ENCODE measurements around the gene ZNF155.
"Not testable (repeated sequence)": the region's sequence is repeated elsewhere in the genome, so short reads cannot be mapped to it uniquely, and the experiment has no call there.

The ZNF155 gene

DNA sequence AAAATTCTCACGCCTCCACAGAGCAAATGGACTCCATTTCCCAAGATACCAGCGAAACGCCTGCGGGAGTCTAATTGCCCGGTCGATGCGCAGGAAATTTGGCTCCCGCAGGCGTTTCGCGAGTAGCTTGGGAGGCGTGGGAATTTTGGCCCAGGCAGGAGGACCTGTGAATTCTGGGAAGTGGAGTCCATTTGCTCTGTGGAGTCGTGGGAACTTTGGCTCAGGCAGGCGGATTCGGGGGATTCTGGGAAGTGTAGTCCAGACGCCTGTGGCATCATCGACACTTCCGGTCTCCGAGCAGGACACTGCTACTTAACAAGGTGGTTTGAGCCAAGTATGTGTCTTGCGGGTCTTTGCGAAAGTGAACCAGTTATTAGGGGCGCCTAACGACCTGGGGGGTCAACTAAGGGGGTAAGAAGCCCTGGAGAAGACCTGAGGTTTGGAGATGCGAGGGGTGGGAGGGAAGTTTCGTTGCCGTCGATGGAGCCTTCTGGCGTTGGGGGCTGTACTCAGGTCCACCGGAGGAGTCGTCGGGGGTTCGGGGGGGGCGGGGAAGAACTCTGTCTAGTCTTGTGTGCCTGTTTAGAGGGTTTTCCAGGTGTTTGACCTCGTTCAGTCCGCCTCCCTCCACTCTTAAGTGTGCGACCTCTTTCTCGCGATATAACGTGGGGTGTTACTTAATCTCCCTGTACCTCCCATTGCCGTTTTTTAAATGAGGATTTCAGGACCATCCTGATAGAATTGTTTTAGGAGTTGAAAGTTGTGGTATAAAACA is at the start of gene ZNF155:
Gene ZNF155, plus strand, starts transcription at position 277 of the 775 bp plus-strand sequence. CDS start 4,356 bp downstream, outside the sequence.
- peaks cover 32% of the 10 kb centered on the region for H3K9me3 Mint-ChIP-seq
- DNase-seq (ENCODE audit: low spot score), result peak; percentile 75
- H3K27ac Mint-ChIP-seq, result peak within 1 kb of the TSS; percentile 86
- no peaks in the 10 kb centered on the region for H3K27me3 Mint-ChIP-seq (ENCODE audit: low read depth)
- peaks cover 17% of the 10 kb centered on the region for H3K36me3 Mint-ChIP-seq (ENCODE audit: low read depth)
- no peaks in the 10 kb centered on the region for H3K4me1 Mint-ChIP-seq (ENCODE audit: low read depth)
- peak within 1 kb of the TSS; percentile 91 for H3K4me3 Mint-ChIP-seq

DNA sequence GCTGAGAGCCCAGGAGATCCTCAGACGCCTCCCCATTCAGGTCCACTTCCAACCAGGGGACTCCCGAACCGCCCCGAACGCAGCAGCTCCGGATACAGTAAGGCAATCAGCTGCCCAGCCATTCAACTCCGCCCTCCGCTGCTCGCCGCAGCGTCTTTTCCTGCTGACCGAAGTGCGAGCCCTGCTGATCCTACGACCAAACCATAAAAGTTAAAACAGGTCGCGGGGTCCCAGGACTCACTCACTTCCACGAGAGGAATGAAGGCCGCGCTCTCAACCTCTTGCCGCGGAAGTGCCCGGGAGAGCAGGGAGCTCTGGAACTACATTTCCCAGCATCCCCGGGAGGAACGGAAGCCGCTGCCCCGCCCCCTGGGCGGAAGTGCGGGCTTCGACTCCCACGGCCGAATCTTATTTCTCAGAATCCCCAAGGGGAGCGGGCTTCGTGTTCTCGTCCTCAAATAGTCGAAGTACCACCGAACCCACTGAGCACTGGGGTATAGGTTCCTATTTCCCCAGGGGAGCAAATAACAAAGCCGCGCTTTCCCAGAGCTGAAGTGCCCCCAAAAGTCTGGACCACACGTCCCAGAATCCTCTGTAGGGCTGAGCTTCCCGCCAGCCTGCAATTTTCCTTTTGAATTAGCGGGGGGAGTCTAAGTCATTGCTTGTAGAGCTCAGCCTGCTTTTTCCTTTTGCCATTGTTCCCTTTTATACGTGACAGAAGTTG is 48.8 kb upstream of the ZNF155 start, which contains the start of gene ZNF45:
Gene ZNF45, minus strand, starts transcription at position 298 of the 724 bp plus-strand sequence. CDS start 13,097 bp downstream, outside the sequence.
- Mint-ChIP-seq H3K4me1 (ENCODE audit: low read depth) (peaks cover 18% of the 10 kb centered on the region), H3K9me3 (peaks cover 37% of the 10 kb centered on the region), H3K36me3 (ENCODE audit: low read depth) (peaks cover 31% of the 10 kb centered on the region), H3K4me3 (peak within 1 kb of the TSS; percentile 95), H3K27me3 (ENCODE audit: low read depth) (no peaks in the 10 kb centered on the region), H3K27ac (peak within 1 kb of the TSS; percentile 87)
- peak; percentile 85 for DNase-seq (ENCODE audit: low spot score)

DNA sequence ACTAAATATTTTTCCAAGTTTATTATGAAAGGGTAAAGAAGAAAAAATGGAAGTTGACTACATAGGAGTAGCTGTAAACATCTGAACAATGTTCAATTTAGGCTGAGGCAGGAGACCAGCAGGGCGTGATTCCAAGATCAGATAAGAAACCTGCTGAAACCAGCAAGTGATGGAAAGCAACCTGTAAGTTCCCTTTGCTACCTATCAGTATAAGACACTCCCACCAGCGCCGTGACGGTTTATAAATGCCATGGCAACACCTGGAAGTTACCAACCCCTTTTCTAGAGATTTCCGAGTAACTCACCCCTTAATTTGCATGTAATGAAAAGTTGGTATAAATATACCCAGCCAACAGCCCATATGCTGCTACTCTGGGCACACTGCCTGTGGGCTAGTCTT is 47.8 kb upstream of the ZNF155 start:
- Mint-ChIP-seq H3K27ac (no peak overlapping the region), H3K4me3 (no peak overlapping the region)

DNA sequence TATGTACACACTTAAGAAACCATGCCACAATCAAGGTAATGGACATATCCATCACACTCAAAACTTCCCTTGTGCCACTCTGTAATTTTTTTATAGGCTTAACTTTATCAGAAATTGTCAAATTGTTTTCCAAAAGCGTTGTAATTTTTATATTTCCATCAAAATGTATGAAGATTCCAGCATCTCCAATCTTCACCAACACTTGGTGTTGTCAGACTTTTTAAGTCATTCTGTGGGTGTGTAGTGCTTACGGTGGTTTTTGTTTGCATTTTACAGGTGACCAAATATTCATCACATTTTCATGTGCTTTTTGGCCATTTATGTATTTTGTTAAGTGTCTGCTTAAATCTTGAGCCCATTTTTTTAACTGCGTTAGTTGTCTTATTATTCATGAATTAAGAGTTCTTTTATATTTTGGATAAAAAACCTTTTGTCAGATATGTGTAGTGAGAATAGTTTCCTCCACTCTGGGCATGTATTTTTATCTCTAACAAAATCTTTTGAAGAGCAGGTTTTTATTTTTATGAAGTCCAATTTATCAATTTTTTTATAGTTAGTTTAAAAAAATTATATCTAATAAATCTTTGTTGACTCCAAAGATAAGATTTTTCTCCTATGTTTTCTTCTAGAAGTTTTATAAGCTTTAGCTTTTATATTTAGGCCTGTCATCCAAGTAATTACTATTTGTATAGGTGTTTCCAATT is 44.3 kb upstream of the ZNF155 start:
- no peak overlapping the region for H3K4me3 Mint-ChIP-seq
- peaks cover 58% of the 10 kb centered on the region for H3K9me3 Mint-ChIP-seq
- no peaks in the 10 kb centered on the region for H3K36me3 Mint-ChIP-seq (ENCODE audit: low read depth)
- DNase-seq (ENCODE audit: low spot score), result no peak
- H3K27ac Mint-ChIP-seq, result no peak overlapping the region
- no peaks in the 10 kb centered on the region for H3K27me3 Mint-ChIP-seq (ENCODE audit: low read depth)
- peaks cover 9% of the 10 kb centered on the region for H3K4me1 Mint-ChIP-seq (ENCODE audit: low read depth)

More for the DNA sequence above, 47.8 kb upstream of the ZNF155 start:
- H3K9me3 Mint-ChIP-seq, result peaks cover 34% of the 10 kb centered on the region
- peaks cover 18% of the 10 kb centered on the region for H3K4me1 Mint-ChIP-seq (ENCODE audit: low read depth)
- peaks cover 23% of the 10 kb centered on the region for H3K36me3 Mint-ChIP-seq (ENCODE audit: low read depth)
- no peak for DNase-seq (ENCODE audit: low spot score)
- H3K27me3 Mint-ChIP-seq (ENCODE audit: low read depth), result no peaks in the 10 kb centered on the region

DNA sequence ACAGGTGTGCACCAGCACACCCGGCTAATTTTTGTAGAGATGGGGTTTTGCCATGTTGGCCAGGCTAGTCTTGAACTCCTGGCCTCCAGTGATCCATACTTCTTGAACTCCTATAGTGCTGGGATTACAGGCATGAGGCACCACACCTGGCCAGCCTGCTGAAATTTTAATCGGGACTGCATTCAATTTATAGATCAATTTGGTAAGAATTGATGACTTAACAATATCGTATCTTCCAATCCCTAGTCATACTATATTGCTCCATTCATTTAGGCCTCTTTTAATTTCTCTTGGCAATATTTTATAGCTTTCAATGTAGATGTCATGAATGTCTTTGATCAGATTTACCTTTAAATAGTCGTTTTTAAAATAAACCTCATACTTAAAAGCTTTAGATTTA is 43.3 kb upstream of the ZNF155 start:
- H3K36me3 Mint-ChIP-seq (ENCODE audit: low read depth), result no peaks in the 10 kb centered on the region
- H3K9me3 Mint-ChIP-seq, result peaks cover 58% of the 10 kb centered on the region
- no peak for DNase-seq (ENCODE audit: low spot score)
- no peaks in the 10 kb centered on the region for H3K27me3 Mint-ChIP-seq (ENCODE audit: low read depth)
- H3K4me3 Mint-ChIP-seq, result no peak overlapping the region
- H3K4me1 Mint-ChIP-seq (ENCODE audit: low read depth), result peaks cover 4% of the 10 kb centered on the region
- H3K27ac Mint-ChIP-seq, result no peak overlapping the region

DNA sequence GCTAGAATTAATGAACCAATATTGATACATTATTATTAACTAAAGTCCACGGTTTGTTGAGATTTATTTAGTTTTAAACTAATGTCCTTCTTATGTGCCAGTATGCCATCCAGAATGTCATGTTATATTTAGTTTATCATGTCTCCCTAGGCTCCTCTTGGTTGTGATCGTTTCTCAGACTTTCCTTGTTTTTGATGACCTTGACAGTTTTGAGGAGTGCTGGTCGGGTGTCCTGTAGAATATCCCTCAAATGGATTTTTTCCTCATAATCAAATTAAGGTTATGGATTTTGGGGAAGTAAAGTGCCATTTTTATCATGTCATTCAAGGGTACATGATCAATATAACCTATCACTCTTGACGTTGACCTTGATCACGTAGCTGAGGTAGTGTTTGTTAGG is 42.8 kb upstream of the ZNF155 start:
- no peaks in the 10 kb centered on the region for H3K36me3 Mint-ChIP-seq (ENCODE audit: low read depth)
- DNase-seq (ENCODE audit: low spot score), result no peak
- H3K4me3 Mint-ChIP-seq, result no peak overlapping the region
- H3K9me3 Mint-ChIP-seq, result peaks cover 63% of the 10 kb centered on the region
- no peaks in the 10 kb centered on the region for H3K4me1 Mint-ChIP-seq (ENCODE audit: low read depth)
- no peaks in the 10 kb centered on the region for H3K27me3 Mint-ChIP-seq (ENCODE audit: low read depth)
- no peak overlapping the region for H3K27ac Mint-ChIP-seq

DNA sequence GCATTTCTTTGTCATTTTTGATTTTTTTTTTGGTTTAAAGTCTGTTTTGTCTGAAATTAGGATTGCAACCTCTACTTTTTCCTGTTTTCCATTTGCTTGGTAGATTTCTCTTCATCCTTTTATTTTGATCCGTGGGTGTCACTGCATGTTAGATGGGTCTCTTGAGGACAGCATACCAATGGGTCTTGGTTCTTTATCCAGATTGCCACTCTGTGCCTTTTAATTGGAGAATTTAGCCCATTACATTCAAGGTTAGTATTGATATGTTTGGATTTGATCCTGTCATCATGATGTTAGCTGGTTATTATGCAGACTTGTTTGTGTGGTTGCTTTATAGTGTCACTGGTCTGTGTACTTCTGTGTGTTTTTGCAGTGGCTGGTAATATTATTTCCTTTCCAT is 36.6 kb upstream of the ZNF155 start:
- not testable (repeated sequence) for H3K36me3 Mint-ChIP-seq (ENCODE audit: low read depth); H3K4me3 Mint-ChIP-seq; H3K27ac Mint-ChIP-seq; H3K4me1 Mint-ChIP-seq (ENCODE audit: low read depth); H3K27me3 Mint-ChIP-seq (ENCODE audit: low read depth); DNase-seq (ENCODE audit: low spot score)
- H3K9me3 Mint-ChIP-seq, result peaks cover 66% of the 10 kb centered on the region

DNA sequence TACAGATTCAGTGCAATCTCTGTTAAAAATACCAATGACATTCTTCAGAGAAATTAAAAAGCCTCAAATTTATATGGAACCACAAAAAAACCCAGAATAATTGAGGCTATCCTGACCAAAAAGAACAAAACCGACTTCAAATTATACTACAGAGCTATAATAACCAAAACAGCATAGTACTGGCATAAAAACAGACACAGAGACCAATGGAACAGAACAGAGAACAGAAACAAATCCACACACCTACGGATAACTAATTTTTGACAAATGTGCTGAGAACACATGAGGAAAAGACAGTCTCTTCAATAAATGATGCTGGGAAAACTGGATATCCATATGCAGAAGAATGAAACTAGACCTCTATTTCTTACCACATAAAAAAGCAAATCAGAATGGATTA is 34.2 kb upstream of the ZNF155 start:
- not testable (repeated sequence) for H3K36me3 Mint-ChIP-seq (ENCODE audit: low read depth); H3K4me1 Mint-ChIP-seq (ENCODE audit: low read depth); H3K27me3 Mint-ChIP-seq (ENCODE audit: low read depth); H3K27ac Mint-ChIP-seq; DNase-seq (ENCODE audit: low spot score)
- Mint-ChIP-seq H3K4me3 (peak overlapping the region; percentile 53), H3K9me3 (peaks cover 57% of the 10 kb centered on the region)

DNA sequence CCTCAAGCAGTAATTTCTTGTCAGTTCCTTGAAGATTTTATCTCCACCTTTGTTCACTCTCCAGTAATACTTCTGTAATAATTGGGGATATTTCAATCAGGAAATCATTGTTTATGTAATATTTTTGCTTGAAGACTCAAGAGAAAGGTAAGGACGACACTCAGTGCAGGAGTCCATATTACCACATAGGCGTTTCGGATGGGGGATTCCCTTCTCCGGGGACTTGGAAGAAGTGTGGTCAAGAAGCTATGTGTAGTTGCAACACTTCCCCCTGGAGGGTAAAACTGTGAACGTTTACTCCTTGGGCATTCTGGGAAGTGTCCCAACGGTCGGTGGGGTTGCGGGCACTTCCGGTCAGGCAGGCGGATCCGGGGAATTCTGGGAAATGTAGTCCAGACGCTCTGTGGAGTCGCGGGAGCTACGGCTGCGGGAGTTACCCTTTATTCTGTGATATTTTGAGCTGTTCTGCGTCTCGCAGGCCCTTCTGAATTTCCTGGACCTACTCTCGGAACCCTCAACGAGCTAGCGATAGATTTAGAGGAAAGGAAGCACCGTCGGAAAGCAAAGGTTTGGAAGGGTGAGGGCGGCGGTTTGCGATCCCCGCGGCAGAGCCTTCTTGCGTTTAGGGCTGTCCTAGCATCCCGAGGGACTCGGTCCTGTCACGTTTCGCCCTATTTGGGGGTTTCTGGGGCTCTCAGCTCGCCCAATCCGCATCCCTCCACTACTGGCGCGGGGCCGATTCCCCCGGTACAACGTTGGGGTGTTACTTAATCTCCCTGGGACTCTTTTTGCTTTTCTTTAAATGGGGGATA is 32.9 kb upstream of the ZNF155 start, which contains the start of gene ZNF221:
Gene ZNF221, plus strand, starts transcription at position 395 of the 812 bp plus-strand sequence. CDS start 11,499 bp downstream, outside the sequence.
- Mint-ChIP-seq H3K27ac (peak within 1 kb of the TSS; percentile 58), H3K4me1 (ENCODE audit: low read depth) (peaks cover 4% of the 10 kb centered on the region), H3K9me3 (peaks cover 63% of the 10 kb centered on the region), H3K27me3 (ENCODE audit: low read depth) (no peaks in the 10 kb centered on the region), H3K36me3 (ENCODE audit: low read depth) (no peaks in the 10 kb centered on the region), H3K4me3 (peak within 1 kb of the TSS; percentile 95)
- peak; percentile 69 for DNase-seq (ENCODE audit: low spot score)

DNA sequence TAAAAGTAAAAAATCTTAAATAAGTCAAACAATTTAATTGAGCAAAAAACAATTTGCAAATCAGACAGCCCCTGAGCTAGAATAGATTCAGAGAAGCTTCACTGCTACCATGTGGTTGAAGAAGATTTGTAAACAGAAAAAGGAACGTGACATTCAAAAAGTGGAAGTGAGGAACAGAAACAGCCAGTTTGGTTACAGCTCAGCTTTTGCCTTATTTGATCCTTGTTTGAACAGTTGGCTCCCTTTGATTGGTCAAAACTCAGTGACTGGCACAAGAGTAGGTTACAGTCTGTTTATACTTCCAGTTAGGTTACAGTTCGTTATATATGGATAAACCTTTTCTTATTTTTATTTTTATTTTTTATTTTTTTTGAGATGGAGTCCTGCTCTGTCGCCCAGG is 27.2 kb upstream of the ZNF155 start:
- H3K36me3 Mint-ChIP-seq (ENCODE audit: low read depth), result no peaks in the 10 kb centered on the region
- H3K27me3 Mint-ChIP-seq (ENCODE audit: low read depth), result no peaks in the 10 kb centered on the region
- H3K4me3 Mint-ChIP-seq, result no peak overlapping the region
- DNase-seq (ENCODE audit: low spot score), result no peak
- H3K4me1 Mint-ChIP-seq (ENCODE audit: low read depth), result no peaks in the 10 kb centered on the region
- H3K9me3 Mint-ChIP-seq, result peaks cover 55% of the 10 kb centered on the region
- no peak overlapping the region for H3K27ac Mint-ChIP-seq

DNA sequence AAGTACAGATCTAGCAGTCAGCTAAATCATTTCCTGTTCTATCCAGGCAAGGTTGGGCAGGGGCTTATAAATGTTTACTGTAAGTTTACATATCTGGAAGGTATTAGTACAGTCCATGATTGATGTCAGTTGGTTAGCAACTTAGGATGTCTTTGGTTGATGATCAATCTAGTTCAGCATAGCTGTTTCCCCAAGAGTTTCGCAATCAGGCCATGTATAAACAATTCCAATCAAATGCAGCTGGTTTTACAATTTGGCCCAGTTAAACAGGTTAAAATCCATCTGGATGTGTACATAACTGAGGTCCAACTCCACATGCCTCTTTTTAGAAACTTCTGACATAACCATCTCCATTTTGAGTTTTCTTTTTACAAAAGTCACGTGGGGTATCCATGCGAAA is 26.1 kb upstream of the ZNF155 start:
- Mint-ChIP-seq H3K27ac (no peak overlapping the region), H3K9me3 (peaks cover 55% of the 10 kb centered on the region), H3K4me1 (ENCODE audit: low read depth) (no peaks in the 10 kb centered on the region), H3K27me3 (ENCODE audit: low read depth) (no peaks in the 10 kb centered on the region), H3K36me3 (ENCODE audit: low read depth) (no peaks in the 10 kb centered on the region), H3K4me3 (no peak overlapping the region)
- DNase-seq (ENCODE audit: low spot score), result no peak

DNA sequence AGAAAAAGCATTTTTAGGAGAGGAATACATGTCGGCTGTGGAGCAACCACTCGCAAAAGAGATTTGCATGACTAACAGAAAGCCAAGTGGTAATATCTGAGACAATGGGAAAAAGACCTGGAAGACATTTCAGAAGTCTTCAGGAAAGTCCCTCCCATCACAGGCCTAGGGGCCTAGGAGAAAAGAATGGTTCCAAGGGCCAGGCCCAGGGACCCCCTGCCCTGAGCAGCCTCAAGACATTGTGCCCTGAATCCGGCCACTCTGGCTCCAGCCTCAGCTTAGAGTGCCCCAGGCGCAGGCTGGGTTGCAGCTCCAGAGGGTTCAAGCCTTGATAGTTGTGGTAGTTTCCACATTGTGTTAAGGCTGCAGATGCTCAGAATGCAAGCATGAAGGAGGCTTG is 23.6 kb upstream of the ZNF155 start:
- peaks cover 3% of the 10 kb centered on the region for H3K36me3 Mint-ChIP-seq (ENCODE audit: low read depth)
- no peak for DNase-seq (ENCODE audit: low spot score)
- no peaks in the 10 kb centered on the region for H3K4me1 Mint-ChIP-seq (ENCODE audit: low read depth)
- no peak overlapping the region for H3K27ac Mint-ChIP-seq
- peaks cover 65% of the 10 kb centered on the region for H3K9me3 Mint-ChIP-seq
- H3K27me3 Mint-ChIP-seq (ENCODE audit: low read depth), result no peaks in the 10 kb centered on the region
- H3K4me3 Mint-ChIP-seq, result no peak overlapping the region

DNA sequence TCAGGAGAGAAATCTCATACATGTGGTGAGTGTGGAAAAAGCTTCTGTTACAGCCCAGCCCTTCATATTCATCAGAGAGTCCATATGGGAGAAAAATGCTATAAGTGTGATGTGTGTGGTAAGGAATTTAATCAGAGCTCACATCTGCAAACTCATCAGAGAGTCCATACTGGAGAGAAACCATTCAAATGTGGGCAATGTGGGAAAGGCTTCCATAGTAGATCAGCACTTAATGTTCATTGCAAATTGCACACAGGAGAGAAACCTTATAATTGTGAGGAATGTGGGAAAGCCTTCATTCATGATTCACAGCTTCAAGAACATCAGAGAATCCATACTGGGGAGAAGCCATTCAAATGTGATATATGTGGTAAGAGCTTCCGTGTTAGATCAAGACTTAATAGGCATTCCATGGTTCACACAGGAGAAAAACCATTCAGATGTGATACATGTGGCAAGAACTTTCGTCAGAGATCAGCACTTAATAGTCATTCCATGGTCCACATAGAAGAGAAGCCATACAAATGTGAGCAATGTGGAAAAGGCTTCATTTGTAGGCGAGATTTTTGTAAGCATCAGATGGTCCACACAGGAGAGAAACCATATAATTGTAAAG is 17.8 kb upstream of the ZNF155 start:
- no peak overlapping the region for H3K27ac Mint-ChIP-seq
- no peak overlapping the region for H3K4me3 Mint-ChIP-seq
- peaks cover 79% of the 10 kb centered on the region for H3K9me3 Mint-ChIP-seq
- no peak for DNase-seq (ENCODE audit: low spot score)
- H3K36me3 Mint-ChIP-seq (ENCODE audit: low read depth), result peaks cover 15% of the 10 kb centered on the region
- H3K27me3 Mint-ChIP-seq (ENCODE audit: low read depth), result no peaks in the 10 kb centered on the region
- no peaks in the 10 kb centered on the region for H3K4me1 Mint-ChIP-seq (ENCODE audit: low read depth)

Data from T-helper 2 cell treated with Interferon-gamma antibody and Interleukin-4, amounts not matched to agents 5 μg/mL and 100 μg/mL, for 36 hours (primary cell).